NT2/D1 (cell line): ENCODE data around the gene ALOXE3.

Source experiments
- SUZ12 ChIP-seq: IDR thresholded peaks from 2 replicates; pipeline ENCODE4 v1.6.1; 2011; ENCODE audit not compliant: insufficient read length, insufficient read depth; ENCODE audit errors: extremely low read depth
- YY1 ChIP-seq: IDR thresholded peaks from 2 replicates; pipeline ENCODE4 v1.6.1; 2011; ENCODE audit not compliant: insufficient read length, insufficient read depth
- ZNF274 ChIP-seq: IDR thresholded peaks from 2 replicates; pipeline ENCODE4 v1.6.1; 2011; ENCODE audit warnings: mild to moderate bottlenecking, low read depth, low read length

DNA sequence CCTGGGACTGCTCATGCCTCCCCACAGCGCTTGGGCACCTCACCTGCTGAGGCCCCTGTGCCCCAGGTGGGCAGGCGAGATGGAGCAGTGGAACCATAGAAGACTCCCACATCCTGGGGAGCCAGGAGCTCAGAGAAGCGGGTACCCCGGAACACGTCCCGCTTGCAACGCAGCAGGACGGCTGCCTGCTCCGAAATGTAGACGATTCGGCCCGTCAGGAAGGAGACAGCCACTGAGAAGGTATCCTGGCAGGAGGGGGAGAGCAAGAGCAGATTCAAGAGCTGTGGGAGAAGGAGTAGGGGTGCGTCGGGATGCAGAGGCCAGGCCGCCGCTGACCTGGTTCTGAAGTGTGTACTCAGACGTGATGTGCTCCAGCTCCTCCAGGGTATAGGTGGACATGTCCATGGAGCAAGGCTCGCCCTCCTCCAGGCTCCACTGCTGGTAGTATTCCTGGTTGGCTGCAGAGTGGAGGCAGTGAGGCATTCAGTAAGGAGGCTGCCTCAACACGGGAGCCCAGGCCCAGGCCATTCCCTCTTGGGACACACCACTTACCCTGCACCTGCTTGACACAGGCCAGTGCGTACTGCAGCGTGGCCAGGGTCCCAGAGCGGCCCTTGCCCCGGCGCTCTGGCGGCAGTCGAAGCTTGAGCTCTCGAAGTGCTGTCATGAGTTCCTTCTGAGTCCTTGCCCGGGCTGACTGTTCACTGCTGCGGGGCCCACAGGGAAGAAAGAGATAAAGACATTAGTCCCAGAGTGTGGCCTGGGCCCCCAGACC, 31.3 kb upstream of the ALOXE3 start:
- no peak for TF ChIP-seq YY1
- no peak for TF ChIP-seq SUZ12
- no peak for TF ChIP-seq ZNF274
